VCaP (cell line): Measurements from ENCODE around the gene NR2F1.

Experiments
- H3K27ac ChIP-seq: fragments of 450-650 bp; 2 replicates; pipeline ENCODE4 v1.5.1; 2017
- TF ChIP-seq, protein P1 (sequence below): fragments of 450-650 bp; conservative IDR thresholded peaks from 2 replicates; pipeline ENCODE4 v1.5.1; 2017; ENCODE audit warnings: mild to moderate bottlenecking, moderate library complexity

NR2F1 gene

DNA sequence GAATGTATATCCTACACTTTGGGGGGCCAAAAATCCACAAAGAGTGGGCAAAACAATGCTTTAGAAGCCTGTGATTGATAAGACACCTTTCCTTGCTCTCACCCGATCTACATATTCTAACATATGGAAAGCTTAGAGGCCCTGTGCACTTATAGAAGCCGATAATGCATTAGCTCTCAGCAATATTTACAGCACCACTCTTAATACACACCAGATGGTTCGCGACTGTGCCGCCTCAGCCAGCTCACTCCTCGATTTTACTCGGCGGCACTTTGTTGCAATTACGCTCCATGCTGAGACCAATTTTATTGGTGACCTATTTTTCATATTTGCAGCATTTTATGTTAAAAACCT lies 18.8 kb downstream of the NR2F1 start:
- no peak overlapping the region for H3K27ac ChIP-seq

DNA sequence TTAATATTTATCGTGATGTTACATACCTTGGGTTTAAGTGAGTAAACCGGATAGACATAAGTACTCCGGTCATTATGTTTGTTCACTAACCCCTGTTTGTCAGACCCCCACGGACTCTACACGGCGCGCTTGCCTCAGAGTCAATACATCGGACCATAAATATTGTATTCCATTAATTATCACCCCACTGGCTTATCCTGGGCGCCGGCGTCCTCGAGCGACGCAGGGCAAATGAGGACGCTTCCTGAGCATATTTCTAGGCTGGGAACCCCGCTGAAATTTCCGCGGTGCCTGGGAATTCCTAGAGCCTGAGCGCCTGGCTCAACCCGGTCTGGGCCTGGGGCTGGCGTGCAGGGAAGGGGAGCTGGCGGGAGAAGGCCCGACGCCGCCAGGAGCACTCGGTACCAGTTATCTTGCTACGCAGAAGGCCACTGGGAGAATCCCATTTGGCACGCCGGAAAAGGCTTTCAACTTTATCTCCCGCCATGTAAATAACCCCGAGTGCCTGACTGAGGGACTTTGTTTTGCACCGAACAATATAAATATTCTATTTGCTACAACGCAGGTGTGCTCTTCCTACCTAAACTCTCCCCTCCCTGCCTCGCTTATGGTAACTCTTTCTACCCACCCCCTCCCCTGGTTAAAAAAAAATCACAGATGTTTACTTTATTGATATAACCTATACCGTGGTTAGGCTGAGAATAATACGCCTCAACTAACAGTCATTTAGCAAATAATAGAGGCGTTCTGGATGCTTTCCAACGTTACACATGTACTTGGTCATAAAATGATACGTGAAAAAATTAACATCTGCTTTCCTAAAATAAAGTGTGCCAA lies 19.4 kb downstream of the NR2F1 start:
- TF ChIP-seq, protein P1, sequence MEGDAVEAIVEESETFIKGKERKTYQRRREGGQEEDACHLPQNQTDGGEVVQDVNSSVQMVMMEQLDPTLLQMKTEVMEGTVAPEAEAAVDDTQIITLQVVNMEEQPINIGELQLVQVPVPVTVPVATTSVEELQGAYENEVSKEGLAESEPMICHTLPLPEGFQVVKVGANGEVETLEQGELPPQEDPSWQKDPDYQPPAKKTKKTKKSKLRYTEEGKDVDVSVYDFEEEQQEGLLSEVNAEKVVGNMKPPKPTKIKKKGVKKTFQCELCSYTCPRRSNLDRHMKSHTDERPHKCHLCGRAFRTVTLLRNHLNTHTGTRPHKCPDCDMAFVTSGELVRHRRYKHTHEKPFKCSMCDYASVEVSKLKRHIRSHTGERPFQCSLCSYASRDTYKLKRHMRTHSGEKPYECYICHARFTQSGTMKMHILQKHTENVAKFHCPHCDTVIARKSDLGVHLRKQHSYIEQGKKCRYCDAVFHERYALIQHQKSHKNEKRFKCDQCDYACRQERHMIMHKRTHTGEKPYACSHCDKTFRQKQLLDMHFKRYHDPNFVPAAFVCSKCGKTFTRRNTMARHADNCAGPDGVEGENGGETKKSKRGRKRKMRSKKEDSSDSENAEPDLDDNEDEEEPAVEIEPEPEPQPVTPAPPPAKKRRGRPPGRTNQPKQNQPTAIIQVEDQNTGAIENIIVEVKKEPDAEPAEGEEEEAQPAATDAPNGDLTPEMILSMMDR: no peak

More for the DNA sequence above, 18.8 kb downstream of the NR2F1 start:
- TF ChIP-seq, protein P1: no peak

DNA sequence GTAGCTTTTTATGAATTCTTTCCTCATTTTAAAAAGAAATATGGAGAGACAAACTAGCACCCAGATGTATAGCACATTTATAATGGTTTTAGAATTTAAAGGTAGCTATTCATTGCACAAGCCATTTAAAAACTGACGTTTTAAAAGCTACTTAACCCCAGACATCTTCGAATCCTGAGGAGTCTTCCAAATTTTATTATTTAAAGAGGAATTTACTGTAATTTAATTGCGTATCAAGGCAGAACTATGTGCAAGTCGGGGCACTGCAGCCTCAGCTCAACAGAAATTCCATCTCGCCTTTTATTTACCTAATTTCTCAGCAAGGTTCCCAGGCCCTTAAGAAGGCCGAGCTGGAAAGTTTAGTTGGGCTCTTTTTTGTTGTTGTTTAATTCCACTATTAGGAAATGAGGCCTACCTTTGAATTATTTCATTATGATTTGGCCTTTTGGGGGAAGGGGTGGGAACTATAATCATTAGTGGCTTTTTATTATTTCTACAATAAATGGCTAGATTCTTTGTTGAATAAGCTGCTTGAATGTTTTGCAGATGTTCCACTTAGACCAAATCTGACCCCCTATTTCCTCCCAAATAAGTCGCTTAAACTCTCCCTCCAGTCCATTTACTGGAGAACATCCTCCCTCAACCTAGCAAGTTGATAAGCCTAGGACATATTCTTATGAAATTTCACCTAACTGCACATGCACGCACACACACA lies 20.2 kb downstream of the NR2F1 start:
- H3K27ac ChIP-seq: no peak overlapping the region
- TF ChIP-seq, protein P1: no peak

More for the DNA sequence above, 19.4 kb downstream of the NR2F1 start:
- H3K27ac ChIP-seq: no peak overlapping the region

DNA sequence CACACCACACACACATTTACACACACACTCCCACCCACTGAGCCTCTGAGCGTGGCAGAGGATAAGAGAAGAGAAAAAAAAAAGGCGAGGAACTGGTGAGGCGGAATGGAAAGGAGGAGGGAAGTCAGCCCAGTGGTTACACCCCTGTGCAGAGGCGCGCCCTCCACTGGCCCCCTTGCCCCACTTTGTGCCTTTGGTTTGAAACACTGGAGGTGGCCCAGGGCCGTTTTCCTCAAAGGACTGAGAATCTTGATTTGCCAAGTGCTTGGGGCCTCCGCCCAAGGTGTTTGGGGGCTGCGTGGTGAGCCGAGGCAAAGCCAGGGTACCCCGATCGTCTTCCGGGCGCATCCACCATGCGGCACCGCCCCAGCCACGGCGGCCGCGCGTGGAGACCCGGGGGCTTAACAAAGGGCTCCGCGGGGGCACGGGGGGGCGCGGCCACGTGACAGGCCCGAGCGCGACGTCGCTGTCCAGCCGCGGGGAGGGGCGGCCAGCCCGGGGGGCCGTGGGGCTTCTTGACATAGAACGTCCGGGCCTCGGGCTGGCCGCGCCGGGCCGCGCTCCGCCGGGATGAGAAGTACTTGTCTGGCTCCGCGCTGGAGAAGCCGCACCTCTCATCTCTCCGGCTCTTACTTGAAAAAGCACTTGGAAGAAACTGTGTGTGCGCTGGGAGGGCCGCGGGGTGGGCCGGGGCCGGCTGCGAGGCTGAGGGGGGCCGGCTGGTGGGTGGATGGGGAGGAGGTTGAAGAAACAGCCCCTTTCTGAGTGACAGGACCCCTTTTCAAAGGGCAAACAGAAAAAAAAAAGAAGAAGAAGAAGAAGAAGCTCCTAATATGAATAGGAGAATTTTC lies 21.0 kb downstream of the NR2F1 start:
- no peak overlapping the region for H3K27ac ChIP-seq
- TF ChIP-seq, protein P1: no peak

DNA sequence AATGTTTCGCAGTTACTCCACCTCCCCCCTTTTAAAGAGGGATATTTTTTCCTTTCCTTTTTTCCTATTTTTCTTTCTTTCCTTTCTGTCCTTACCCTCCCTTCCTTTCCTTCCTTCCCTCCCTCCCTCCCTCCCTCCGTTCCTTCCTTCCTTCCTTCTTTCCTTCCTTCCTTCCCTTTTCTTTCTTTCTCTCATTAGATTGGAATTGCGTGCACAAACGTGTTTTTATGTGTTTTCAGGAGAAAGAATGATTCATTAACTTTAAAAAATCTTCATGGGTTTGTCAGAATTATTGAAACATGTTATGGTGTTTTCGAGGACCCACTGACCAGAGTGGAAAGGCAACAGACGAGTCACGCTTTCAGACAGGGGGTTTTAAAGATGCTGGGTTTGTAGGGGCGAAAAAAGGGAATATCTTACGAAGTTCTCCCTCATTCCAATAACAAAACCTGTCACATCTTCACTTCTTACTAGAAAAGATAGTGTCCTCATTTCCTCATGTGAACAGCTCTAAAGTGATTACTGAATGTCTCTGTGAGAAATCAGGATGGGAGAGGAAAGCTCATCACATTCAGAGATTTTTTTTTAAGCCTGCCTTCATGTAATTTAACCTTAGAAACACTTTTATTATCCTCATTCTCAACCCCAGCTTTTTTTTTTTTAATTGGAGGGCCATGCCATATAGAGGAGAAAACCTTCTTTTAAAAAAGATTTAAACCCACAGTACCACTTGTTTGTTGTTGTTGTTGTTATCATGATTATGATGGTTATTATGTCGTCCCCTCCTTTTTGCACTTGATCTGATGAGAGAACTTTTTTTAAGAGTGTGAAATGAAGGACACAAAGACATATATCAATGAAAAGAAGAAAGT lies 21.9 kb downstream of the NR2F1 start:
- no peak overlapping the region for H3K27ac ChIP-seq
- TF ChIP-seq, protein P1: no peak

DNA sequence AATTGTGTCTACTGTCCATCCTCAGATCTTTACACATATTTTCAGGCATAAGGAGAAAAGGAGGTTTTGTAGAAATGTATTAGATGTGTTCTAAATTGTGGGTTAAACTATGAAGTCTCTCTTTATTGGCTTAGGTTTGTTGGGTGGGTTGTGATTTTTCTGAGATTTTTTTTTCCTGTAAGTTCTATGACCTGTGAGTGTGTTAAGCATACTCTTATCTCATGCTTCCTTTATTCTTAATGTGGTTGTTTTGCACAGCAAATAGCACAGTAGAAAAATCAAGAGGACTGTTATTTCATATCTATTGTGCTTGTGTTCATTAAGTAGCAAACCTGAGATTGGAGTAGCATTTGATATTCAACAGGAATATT lies 23.3 kb downstream of the NR2F1 start:
- TF ChIP-seq, protein P1: no peak
- H3K27ac ChIP-seq: no peak overlapping the region; the same call in 1 of the 2 replicates
